Measurements from ENCODE around the gene ZBTB7A.
A peak's percentile ranks its signal among the peaks of the same experiment; 100 is the strongest.

ZBTB7A gene

DNA sequence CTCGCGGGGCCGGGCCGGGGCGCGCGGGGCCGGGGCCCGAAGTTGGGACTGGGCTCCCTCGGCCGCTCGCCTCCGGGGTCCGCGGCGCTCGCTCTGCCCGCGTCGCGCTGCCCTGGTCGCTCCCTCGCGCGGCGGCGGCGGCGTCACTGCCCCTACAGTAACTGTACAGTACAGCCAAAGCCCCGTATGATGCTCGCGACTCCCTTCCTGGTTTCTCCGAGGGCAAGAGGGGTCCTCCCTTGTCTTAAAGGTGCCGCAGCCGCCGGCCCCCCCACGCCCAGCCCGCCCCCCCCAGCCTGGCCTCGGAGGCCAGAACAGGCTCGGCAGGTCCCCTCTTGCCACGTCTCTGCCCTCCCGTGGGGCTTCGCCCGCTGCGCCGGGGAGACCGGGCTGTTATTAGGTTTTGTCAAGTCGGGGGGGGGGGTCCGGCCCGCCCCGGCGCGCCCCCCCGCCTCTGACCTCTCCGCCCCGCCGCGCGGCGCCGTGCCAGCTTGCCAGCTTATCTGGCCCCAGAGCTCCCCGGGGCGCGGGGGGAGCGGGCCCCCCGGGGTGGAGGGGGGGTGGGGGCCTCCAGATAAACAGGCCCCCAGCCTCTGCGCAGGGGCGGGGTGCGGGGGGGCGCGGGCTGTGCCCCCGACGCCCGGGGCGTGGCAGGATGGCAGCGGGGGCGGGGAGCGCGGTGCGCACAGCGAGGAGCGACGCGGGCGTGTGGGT lies at the start of gene ZBTB7A:
Gene ZBTB7A (minus strand): TSS at position 218 of the 714 bp plus-strand sequence. CDS start 11,667 bp downstream, outside the sequence.
- Histone ChIP-seq H3K27me3 (ENCODE audit: control insufficient read depth, insufficient read depth, low read length) (no peaks in the 10 kb centered on the region), H3K4me3 (ENCODE audit: low read length) (peak within 1 kb of the TSS; percentile 71), H3K36me3 (ENCODE audit: control insufficient read depth, insufficient read depth, low read length) (no peaks in the 10 kb centered on the region), H3K9ac (ENCODE audit: low read length) (peak within 1 kb of the TSS; percentile 40), H3K4me1 (ENCODE audit: control insufficient read depth, insufficient read depth, low read length) (peaks cover 24% of the 10 kb centered on the region), H3K27ac (ENCODE audit: low read depth, low read length) (peak within 1 kb of the TSS; percentile 93)

DNA sequence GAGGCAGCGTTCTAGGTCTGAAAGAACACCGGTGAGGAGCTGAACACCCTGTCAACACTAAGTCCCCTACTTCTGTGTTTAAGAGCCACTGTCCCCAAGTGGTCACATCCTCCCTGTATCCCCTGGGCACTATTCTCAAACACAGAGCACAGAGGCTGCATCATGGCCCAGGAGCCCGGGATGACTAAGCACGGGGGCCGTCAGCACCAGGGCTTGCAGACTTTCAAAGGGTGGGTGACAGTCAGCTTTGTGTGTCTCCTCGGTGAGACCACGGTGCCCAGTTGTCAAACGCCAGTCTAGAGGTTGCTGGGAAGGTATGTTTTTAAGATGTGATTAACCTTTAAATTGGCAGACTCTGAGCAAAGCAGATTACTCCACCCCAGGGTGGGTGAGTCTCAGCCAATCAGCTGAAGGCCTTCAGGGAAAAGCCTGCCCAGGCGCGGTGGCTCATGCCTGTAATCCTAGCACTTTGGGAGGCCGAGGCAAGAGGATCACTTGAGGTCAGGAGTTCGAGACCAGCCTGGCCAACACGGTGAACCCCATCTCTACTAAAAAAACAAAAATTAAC lies 49.2 kb upstream of the ZBTB7A start:
- no peaks in the 10 kb centered on the region for H3K27me3 ChIP-seq (ENCODE audit: control insufficient read depth, insufficient read depth, low read length)
- H3K27ac ChIP-seq (ENCODE audit: low read depth, low read length): no peak overlapping the region
- H3K4me1 ChIP-seq (ENCODE audit: control insufficient read depth, insufficient read depth, low read length): peaks cover 5% of the 10 kb centered on the region
- peaks cover 27% of the 10 kb centered on the region for H3K36me3 ChIP-seq (ENCODE audit: control insufficient read depth, insufficient read depth, low read length)
- H3K4me3 ChIP-seq (ENCODE audit: low read length): no peak overlapping the region
- H3K9ac ChIP-seq (ENCODE audit: low read length): no peak overlapping the region

DNA sequence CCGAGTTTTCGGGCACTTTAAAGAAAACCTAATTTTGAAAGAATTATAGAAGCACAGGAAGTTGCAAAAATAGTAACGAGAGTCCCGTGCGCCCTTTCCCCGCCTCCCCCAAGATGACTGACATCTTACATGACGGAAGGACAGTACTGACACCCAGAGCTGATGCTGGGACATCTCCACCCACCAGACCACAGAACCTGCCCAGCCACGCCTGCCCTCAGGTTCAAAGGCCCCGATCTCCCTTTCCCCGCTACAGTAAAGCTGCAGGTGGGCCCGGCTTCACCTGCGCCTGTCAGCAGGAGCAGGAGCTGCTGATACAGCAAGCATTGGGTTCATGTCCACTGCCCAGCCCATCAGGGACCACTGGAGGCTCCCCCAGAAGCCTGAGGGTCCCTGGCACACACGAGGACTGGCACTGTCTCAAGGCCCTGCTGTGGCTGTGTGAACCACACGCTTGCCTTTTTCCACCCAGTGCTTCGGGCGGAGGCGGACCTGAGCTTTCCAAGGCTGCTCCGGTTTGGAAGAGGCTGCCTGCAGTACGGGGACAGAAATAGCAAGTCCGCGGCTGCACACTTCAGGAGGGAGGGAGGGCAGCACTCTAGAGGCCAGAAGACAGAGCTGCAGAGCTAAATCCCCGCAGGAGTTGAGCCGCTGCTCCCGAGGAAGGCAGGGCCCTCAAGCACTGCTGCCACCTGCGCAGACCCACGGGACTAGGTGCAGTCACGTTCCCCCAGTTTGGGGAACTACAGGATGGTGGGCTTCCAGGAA lies 48.5 kb upstream of the ZBTB7A start:
- H3K36me3 ChIP-seq (ENCODE audit: control insufficient read depth, insufficient read depth, low read length): peaks cover 27% of the 10 kb centered on the region
- no peak overlapping the region for H3K4me3 ChIP-seq (ENCODE audit: low read length)
- peaks cover 5% of the 10 kb centered on the region for H3K4me1 ChIP-seq (ENCODE audit: control insufficient read depth, insufficient read depth, low read length)
- H3K27ac ChIP-seq (ENCODE audit: low read depth, low read length): no peak overlapping the region
- no peak overlapping the region for H3K9ac ChIP-seq (ENCODE audit: low read length)
- H3K27me3 ChIP-seq (ENCODE audit: control insufficient read depth, insufficient read depth, low read length): no peaks in the 10 kb centered on the region

DNA sequence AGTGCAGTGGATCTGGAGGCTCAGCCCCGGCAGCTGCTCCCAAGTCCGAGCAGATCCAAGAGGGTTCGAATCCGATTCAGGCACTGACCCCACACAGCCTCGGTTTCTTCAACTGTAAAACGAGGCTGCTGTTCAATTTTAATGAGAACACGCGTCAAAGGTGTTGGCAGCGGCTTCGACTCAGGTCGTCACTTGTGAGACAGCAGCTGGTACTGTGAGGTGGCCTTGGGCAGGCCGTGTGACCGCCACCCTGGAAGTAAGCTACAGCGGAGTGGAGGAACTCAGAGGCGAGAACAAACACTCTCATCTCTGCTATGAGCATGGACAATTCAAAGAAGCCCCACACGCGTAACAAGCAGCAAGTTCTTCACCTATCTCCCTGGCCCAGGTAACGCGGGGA lies 47.5 kb upstream of the ZBTB7A start:
- Histone ChIP-seq H3K9ac (ENCODE audit: low read length) (no peak overlapping the region), H3K4me3 (ENCODE audit: low read length) (no peak overlapping the region), H3K36me3 (ENCODE audit: control insufficient read depth, insufficient read depth, low read length) (peaks cover 30% of the 10 kb centered on the region), H3K4me1 (ENCODE audit: control insufficient read depth, insufficient read depth, low read length) (peaks cover 5% of the 10 kb centered on the region), H3K27me3 (ENCODE audit: control insufficient read depth, insufficient read depth, low read length) (no peaks in the 10 kb centered on the region), H3K27ac (ENCODE audit: low read depth, low read length) (peak overlapping the region; percentile 46)

DNA sequence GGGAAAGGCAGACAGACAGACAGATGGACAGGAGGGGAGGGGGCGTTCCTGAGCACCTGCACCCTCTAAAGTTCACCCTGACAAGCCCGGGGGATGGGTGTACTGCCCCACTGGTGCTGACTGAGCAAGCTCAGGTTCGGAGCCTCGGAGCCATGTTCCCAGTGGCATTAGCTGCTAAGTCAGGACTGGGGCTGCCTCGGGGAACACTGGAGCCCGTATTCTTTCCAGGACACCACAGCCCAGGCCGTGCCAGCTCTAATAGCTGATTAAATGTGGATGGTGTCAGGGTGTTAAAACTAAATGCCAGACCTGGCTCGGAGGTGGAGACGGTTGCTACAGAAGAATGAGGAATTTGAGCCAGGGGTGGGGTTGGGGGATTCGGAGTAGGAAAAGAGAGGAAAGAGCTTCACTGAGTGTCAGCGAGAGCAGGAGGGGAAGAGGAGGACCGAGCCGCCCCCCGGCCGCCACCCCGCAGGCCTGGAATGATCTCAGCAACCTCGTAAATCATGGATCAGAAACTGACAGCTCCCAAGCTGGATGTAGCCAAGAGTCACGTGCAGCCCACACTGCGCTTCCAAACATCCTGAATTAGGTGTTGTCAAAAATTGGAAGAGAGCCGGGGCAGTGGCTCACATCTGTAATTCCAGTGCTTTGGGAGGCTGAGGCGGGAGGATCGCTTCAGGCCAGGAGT lies 46.8 kb upstream of the ZBTB7A start:
- Histone ChIP-seq H3K36me3 (ENCODE audit: control insufficient read depth, insufficient read depth, low read length) (peaks cover 34% of the 10 kb centered on the region), H3K9ac (ENCODE audit: low read length) (no peak overlapping the region), H3K4me1 (ENCODE audit: control insufficient read depth, insufficient read depth, low read length) (peaks cover 5% of the 10 kb centered on the region), H3K27me3 (ENCODE audit: control insufficient read depth, insufficient read depth, low read length) (no peaks in the 10 kb centered on the region), H3K4me3 (ENCODE audit: low read length) (no peak overlapping the region), H3K27ac (ENCODE audit: low read depth, low read length) (peak overlapping the region; percentile 46)

DNA sequence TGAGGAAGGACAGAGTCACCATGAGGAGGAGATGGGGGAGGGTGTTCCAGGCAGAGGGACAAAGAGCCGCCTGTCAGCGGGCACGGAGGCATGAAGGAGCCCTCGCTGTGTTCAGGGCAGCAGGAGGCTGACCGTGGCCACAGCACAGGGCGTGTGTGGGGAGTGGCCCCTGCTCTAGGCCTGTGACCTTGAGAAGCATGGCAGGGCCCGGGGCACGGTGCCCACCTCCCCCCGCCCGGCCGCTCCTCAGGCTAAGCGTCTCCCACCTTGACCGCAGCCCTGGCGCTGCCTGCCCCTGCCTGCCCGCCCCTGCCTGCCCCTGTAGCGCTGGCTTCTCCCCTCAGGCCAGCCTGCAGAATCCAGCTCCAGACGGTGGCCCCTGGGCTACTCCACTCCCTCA lies 45.7 kb upstream of the ZBTB7A start:
- Histone ChIP-seq H3K4me1 (ENCODE audit: control insufficient read depth, insufficient read depth, low read length) (peaks cover 5% of the 10 kb centered on the region), H3K4me3 (ENCODE audit: low read length) (no peak overlapping the region), H3K27ac (ENCODE audit: low read depth, low read length) (peak overlapping the region; percentile 17), H3K27me3 (ENCODE audit: control insufficient read depth, insufficient read depth, low read length) (no peaks in the 10 kb centered on the region), H3K9ac (ENCODE audit: low read length) (no peak overlapping the region), H3K36me3 (ENCODE audit: control insufficient read depth, insufficient read depth, low read length) (peaks cover 34% of the 10 kb centered on the region)

DNA sequence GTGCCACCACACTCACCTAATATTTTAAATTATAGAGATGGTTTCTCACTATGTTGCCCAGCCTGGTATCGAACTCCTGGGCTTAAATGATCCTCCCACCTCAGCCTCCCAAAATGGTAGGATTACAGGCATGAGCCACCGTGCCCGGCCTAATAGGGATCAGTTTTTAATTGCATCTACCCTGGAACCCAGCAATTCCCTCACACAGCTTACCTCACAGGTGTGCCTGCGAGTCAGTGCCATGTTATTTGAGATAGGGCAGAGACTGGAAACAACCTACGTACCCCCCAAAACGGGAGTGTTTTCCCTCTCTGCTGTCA lies 42.9 kb upstream of the ZBTB7A start:
- H3K27ac ChIP-seq (ENCODE audit: low read depth, low read length): no peak overlapping the region

DNA sequence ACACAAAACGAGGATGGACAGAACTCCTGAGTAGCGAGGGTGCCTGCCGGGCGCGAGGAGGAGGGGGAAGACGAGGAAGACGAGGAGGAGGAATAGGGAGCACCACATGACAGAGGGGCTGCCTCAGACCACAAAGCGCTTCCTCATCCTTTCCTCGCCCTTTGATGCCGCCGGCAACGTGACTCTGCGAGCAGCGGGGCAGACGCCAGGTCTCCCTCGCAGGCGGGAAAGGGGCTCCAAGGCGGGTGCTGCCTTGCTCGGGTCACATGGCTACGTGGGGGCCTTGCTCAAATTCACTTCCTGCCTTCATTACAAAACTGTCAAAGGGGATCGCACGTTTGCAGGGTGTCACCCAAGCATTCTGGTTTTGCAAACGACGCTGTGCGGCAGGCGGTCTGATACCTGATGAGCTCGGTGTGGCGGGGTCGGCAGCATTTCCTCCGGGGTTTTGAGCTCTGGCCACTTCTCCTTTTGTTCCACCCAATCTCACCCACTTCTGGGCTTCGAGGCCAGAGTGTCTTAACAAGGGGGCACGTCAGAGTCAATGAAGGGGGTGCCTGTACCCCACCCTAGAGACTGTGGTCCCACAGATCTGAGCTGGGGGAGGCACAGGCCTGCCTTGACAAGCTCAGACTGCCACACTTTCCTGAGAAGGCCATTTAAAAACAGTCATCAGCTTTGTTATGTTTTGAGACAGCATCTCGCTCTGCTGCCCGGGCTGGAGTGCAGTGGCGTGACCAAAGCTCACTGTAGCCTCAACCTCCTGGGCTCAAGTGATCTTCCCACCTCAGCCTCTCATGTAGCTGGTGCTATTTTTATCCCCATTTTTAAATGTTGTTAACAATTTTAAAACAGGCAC lies 42.3 kb upstream of the ZBTB7A start:
- Histone ChIP-seq H3K36me3 (ENCODE audit: control insufficient read depth, insufficient read depth, low read length) (peaks cover 23% of the 10 kb centered on the region), H3K27me3 (ENCODE audit: control insufficient read depth, insufficient read depth, low read length) (no peaks in the 10 kb centered on the region), H3K9ac (ENCODE audit: low read length) (no peak overlapping the region), H3K4me3 (ENCODE audit: low read length) (no peak overlapping the region), H3K27ac (ENCODE audit: low read depth, low read length) (no peak overlapping the region), H3K4me1 (ENCODE audit: control insufficient read depth, insufficient read depth, low read length) (peaks cover 5% of the 10 kb centered on the region)

More for the DNA sequence above, 42.9 kb upstream of the ZBTB7A start:
- H3K27me3 ChIP-seq (ENCODE audit: control insufficient read depth, insufficient read depth, low read length): no peaks in the 10 kb centered on the region
- H3K4me1 ChIP-seq (ENCODE audit: control insufficient read depth, insufficient read depth, low read length): peaks cover 5% of the 10 kb centered on the region
- H3K36me3 ChIP-seq (ENCODE audit: control insufficient read depth, insufficient read depth, low read length): peaks cover 29% of the 10 kb centered on the region
- no peak overlapping the region for H3K4me3 ChIP-seq (ENCODE audit: low read length)
- no peak overlapping the region for H3K9ac ChIP-seq (ENCODE audit: low read length)

DNA sequence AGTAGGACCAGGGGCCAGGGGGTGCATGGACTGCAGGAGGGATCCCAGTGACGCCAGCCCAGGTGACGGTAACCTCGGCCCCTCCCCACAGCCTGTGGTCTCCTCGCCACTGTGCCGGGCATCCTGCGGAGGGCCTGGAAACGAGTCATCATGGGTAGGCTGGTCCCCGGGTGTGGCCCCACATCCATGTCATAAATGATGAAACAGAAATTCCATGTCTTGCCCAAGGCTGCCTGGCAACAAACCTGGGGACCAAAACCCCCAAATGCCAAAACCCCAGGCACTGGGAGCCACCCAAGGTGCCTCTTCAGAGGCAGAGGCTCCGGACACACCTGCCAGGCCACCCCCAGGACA lies 36.4 kb upstream of the ZBTB7A start:
- H3K9ac ChIP-seq (ENCODE audit: low read length): no peak overlapping the region
- H3K4me1 ChIP-seq (ENCODE audit: control insufficient read depth, insufficient read depth, low read length): no peaks in the 10 kb centered on the region
- H3K36me3 ChIP-seq (ENCODE audit: control insufficient read depth, insufficient read depth, low read length): peaks cover 22% of the 10 kb centered on the region
- H3K27ac ChIP-seq (ENCODE audit: low read depth, low read length): no peak overlapping the region
- H3K27me3 ChIP-seq (ENCODE audit: control insufficient read depth, insufficient read depth, low read length): no peaks in the 10 kb centered on the region
- H3K4me3 ChIP-seq (ENCODE audit: low read length): no peak overlapping the region

DNA sequence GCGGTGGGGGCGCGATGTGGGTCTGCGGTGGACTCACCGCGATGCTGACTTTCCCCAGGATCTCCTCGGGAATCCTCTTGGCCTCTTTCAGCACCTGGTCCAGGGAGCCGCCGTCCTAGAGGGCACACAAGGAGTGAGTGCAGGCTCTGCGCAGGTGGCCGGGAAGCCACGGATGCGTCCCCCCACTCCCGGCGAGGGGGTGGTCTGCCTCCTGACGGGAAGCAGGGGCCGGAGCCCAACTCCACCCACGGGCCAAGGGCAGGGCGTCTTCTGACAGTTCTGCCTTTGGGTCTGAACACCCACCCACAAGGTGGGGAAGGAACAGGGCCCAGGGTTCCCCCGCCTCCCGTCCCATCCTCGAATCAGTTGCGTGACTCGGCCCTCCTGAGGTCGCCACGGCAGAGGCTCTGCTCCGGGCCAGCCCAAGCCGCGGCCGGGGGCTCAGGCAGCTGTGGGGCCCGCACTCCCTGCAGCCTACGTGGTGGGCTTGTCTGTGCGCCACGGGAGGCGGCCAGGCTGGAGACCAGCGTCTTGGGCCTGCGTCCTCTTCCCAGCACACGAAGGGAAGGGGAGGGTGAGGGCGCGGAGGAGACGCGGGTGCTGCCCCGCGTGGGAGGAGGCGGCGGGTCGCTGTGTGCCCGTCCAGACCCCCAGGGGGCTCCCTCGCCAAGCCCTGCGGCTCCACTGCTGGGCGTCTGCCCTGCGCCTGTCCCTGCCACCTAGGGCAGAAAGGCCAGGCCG lies 35.8 kb upstream of the ZBTB7A start:
- no peak overlapping the region for H3K4me3 ChIP-seq (ENCODE audit: low read length)
- no peak overlapping the region for H3K9ac ChIP-seq (ENCODE audit: low read length)
- H3K36me3 ChIP-seq (ENCODE audit: control insufficient read depth, insufficient read depth, low read length): peaks cover 22% of the 10 kb centered on the region
- no peak overlapping the region for H3K27ac ChIP-seq (ENCODE audit: low read depth, low read length)
- H3K27me3 ChIP-seq (ENCODE audit: control insufficient read depth, insufficient read depth, low read length): no peaks in the 10 kb centered on the region
- no peaks in the 10 kb centered on the region for H3K4me1 ChIP-seq (ENCODE audit: control insufficient read depth, insufficient read depth, low read length)

DNA sequence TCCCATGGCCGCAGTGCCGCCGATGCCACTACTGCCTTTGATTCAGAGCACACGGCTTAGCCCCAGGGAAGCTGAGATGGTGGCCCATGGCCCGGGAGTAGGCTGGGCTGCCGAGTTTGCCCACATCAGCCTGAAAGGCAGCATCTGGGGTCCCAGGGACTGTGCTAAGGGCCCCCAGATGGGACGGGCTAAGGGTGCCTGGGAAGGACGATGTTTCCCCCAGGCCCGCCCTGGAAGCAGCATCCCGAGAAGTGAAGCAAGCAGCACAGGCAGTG lies 34.7 kb upstream of the ZBTB7A start:
- Histone ChIP-seq H3K9ac (ENCODE audit: low read length) (no peak overlapping the region), H3K4me3 (ENCODE audit: low read length) (no peak overlapping the region), H3K27ac (ENCODE audit: low read depth, low read length) (no peak overlapping the region), H3K36me3 (ENCODE audit: control insufficient read depth, insufficient read depth, low read length) (peaks cover 20% of the 10 kb centered on the region), H3K4me1 (ENCODE audit: control insufficient read depth, insufficient read depth, low read length) (no peaks in the 10 kb centered on the region), H3K27me3 (ENCODE audit: control insufficient read depth, insufficient read depth, low read length) (no peaks in the 10 kb centered on the region)
